Neuronal stem cell (in vitro differentiated cells): ENCODE results near the gene VTI1A.

Source experiments
- DNase-seq: peaks from one replicate; pipeline ENCODE4 v3.0.0-alpha.2; 2013; ENCODE audit warnings: low spot score
- H2AFZ ChIP-seq: one replicate; pipeline ENCODE4 v1.6.1; 2013; ENCODE audit warnings: mild to moderate bottlenecking, low read length, inconsistent platforms
- H2AK5ac ChIP-seq: 2 replicates; pipeline ENCODE4 v1.6.1; 2013; ENCODE audit warnings: low read depth, mild to moderate bottlenecking, inconsistent platforms, low read length, moderate library complexity, mixed read lengths
- H2BK120ac ChIP-seq: 2 replicates; pipeline ENCODE4 v1.6.1; 2013; ENCODE audit warnings: low read depth, mild to moderate bottlenecking, inconsistent platforms, low read length, moderate library complexity, mixed read lengths
- H2BK12ac ChIP-seq: one replicate; pipeline ENCODE4 v1.6.1; 2013; ENCODE audit warnings: low read length, inconsistent platforms
- H2BK15ac ChIP-seq: 2 replicates; pipeline ENCODE4 v1.6.1; 2013; ENCODE audit warnings: mild to moderate bottlenecking, low read length, inconsistent platforms, mixed read lengths
- H2BK5ac ChIP-seq: one replicate; pipeline ENCODE4 v1.6.1; 2013; ENCODE audit warnings: inconsistent platforms, mild to moderate bottlenecking, low read length, moderate library complexity
- H3K14ac ChIP-seq: one replicate; pipeline ENCODE4 v1.6.1; 2013; ENCODE audit warnings: low read length, inconsistent platforms
- H3K18ac ChIP-seq: 2 replicates; pipeline ENCODE4 v1.6.1; 2013; ENCODE audit warnings: low read length, inconsistent platforms
- H3K23ac ChIP-seq: 2 replicates; pipeline ENCODE4 v1.6.1; 2013; ENCODE audit warnings: low read depth, mild to moderate bottlenecking, mixed read lengths, low read length, inconsistent platforms; ENCODE audit not compliant: poor library complexity
- H3K27ac ChIP-seq: replicated peaks from 3 replicates; pipeline ENCODE4 v1.5.1; 2013; ENCODE audit warnings: low read length, inconsistent platforms
- H3K27me3 ChIP-seq, 3 experiments: 2 replicates each; pipeline ENCODE4 v1.6.1; 2013; ENCODE audit warnings: low read length in 3 of 3, mild to moderate bottlenecking in 2 of 3, inconsistent platforms in 1 of 3, low read depth in 1 of 3, mixed read lengths in 1 of 3, moderate library complexity in 1 of 3; ENCODE audit not compliant: control insufficient read depth in 3 of 3, insufficient read depth in 3 of 3
- H3K36me3 ChIP-seq, 2 donors: replicated peaks in 1 of 2; 2 replicates each; pipeline ENCODE4 v1.6.1; 2013; ENCODE audit warnings: low read length in 2 of 2; ENCODE audit not compliant: control insufficient read depth in 2 of 2, insufficient read depth in 2 of 2
- H3K4ac ChIP-seq: 2 replicates; pipeline ENCODE4 v1.6.1; 2013; ENCODE audit warnings: inconsistent platforms, mild to moderate bottlenecking, low read length, moderate library complexity
- H3K4me1 ChIP-seq, 2 donors: 1 replicate in 1 of 2; 2 replicates in 1 of 2; pipeline ENCODE4 v1.6.1; 2013; ENCODE audit warnings: low read length in 2 of 2, low read depth in 1 of 2; ENCODE audit not compliant: control insufficient read depth in 2 of 2, insufficient read depth in 1 of 2
- H3K4me2 ChIP-seq: one replicate; pipeline ENCODE4 v1.6.1; 2013; ENCODE audit warnings: mild to moderate bottlenecking, low read length, inconsistent platforms; ENCODE audit not compliant: insufficient read depth, poor library complexity, severe bottlenecking
- H3K4me3 ChIP-seq, 2 donors: 2 replicates each; pipeline ENCODE4 v1.5.1; 2013; ENCODE audit warnings: low read length in 2 of 2, mild to moderate bottlenecking in 2 of 2, inconsistent platforms in 1 of 2, moderate library complexity in 1 of 2
- H3K79me1 ChIP-seq: one replicate; pipeline ENCODE4 v1.6.1; 2013; ENCODE audit warnings: low read depth, mild to moderate bottlenecking, inconsistent platforms, low read length, moderate library complexity
- H3K9ac ChIP-seq: one replicate; pipeline ENCODE4 v1.6.1; 2013; ENCODE audit warnings: mild to moderate bottlenecking, low read depth, low read length, inconsistent platforms; ENCODE audit not compliant: poor library complexity
- H3K9me3 ChIP-seq, 2 donors: replicated peaks in 1 of 2; 2 replicates each; pipeline versions ENCODE3 to v1.6.1; 2013; ENCODE audit warnings: low read length in 2 of 2, mild to moderate bottlenecking in 2 of 2, inconsistent platforms in 1 of 2, low read depth in 1 of 2, mixed read lengths in 1 of 2, moderate library complexity in 1 of 2; ENCODE audit not compliant: control insufficient read depth in 2 of 2, insufficient read depth in 1 of 2
- H4K8ac ChIP-seq: one replicate; pipeline ENCODE4 v1.6.1; 2013; ENCODE audit warnings: low read depth, mild to moderate bottlenecking, inconsistent platforms, low read length, moderate library complexity
- H4K91ac ChIP-seq: one replicate; pipeline ENCODE4 v1.6.1; 2013; ENCODE audit warnings: low read length, low read depth, mild to moderate bottlenecking, inconsistent platforms; ENCODE audit not compliant: poor library complexity
- WGBS, 2 donors: extraction: QIAGEN DNeasy Blood & Tissue Kit; methylation state at CpG; one replicate each; pipeline ENCODE4 v1.1.7; 2013; ENCODE audit warnings: missing lambda C conversion rate in 2 of 2, mixed read lengths in 1 of 2; ENCODE audit not compliant: insufficient read length in 2 of 2, insufficient replicate concordance in 1 of 2; ENCODE audit errors: extremely low coverage in 2 of 2; 5-methylcytosine and 5-hydroxymethylcytosine counted together

The VTI1A gene

DNA sequence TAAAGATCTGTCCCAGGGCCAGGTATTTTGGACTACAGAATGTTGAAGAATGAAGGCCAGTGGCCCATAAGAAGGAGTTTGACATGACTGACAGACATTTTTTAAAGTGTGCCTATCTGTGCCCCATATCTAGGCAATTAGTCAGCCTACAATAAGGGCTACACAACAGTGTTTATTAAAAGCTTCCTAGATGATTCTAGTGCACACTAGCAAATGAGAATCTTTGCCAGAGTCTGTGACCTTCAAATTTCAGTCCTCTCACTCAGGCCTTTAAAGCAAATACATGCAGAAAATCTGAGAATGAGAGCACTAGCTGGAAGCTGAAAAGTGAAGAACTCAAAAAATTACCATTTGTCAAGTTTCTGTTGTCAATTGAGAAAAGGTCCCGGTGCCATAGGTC lies 208.7 kb downstream of the VTI1A start:
- peaks cover 0 to 2% of the 10 kb centered on the region in 2 donors for H3K9me3 ChIP-seq
- no peak overlapping the region for H3K18ac ChIP-seq
- peaks cover 9 to 12% of the 10 kb centered on the region in 2 donors for H3K4me1 ChIP-seq
- H3K79me1 ChIP-seq = no peaks in the 10 kb centered on the region
- no peak overlapping the region for H4K91ac ChIP-seq
- no peak overlapping the region for H2BK12ac ChIP-seq
- H3K23ac ChIP-seq = no peak overlapping the region
- H3K36me3 ChIP-seq = peaks cover 0 to 2% of the 10 kb centered on the region in 2 donors
- H2AK5ac ChIP-seq = no peak overlapping the region
- no peak overlapping the region for H2BK120ac ChIP-seq
- H2BK15ac ChIP-seq = no peak overlapping the region
- no peak overlapping the region for H3K27ac ChIP-seq
- no peak overlapping the region for H3K9ac ChIP-seq
- WGBS, 2 donors = no CpG with 5 or more reads among the region's 1 CpG
- no peak overlapping the region for H3K4me2 ChIP-seq
- H2AFZ ChIP-seq = no peak overlapping the region
- H4K8ac ChIP-seq = no peak overlapping the region
- no peak overlapping the region for H3K4me3 ChIP-seq
- no peaks in the 10 kb centered on the region for H3K27me3 ChIP-seq
- no peak for DNase-seq
- H2BK5ac ChIP-seq = no peak overlapping the region
- H3K14ac ChIP-seq = no peak overlapping the region
- H3K4ac ChIP-seq = no peak overlapping the region

DNA sequence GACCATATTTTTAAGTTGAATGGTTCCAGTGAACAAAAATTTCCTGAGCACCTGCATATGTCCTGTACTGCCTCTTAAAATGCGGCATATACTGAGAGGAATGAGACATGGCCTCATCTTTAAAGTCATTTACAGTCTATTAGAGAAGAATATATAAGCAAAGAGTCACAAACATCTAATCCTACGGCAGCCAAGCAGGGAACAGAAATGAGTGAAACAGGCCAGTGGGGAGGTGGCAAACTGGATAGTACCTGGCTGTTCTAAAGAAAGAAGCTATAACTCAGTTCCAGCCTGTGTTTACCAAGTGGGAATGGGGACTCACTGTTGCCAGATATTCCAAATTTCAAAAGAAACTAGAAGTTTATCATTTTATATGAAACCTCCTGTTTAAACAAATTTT lies 211.4 kb downstream of the VTI1A start:
- no peak overlapping the region for H3K23ac ChIP-seq
- no peak overlapping the region for H4K91ac ChIP-seq
- H2AFZ ChIP-seq = no peak overlapping the region
- H3K4me2 ChIP-seq = no peak overlapping the region
- peaks cover 0 to 4% of the 10 kb centered on the region in 2 donors for H3K9me3 ChIP-seq
- H3K14ac ChIP-seq = no peak overlapping the region
- no peak overlapping the region for H4K8ac ChIP-seq
- no peak overlapping the region for H3K4me3 ChIP-seq
- no peaks in the 10 kb centered on the region for H3K36me3 ChIP-seq
- no peak overlapping the region for H2BK5ac ChIP-seq
- no peak for DNase-seq
- no peak overlapping the region for H2BK12ac ChIP-seq
- no peaks in the 10 kb centered on the region for H3K79me1 ChIP-seq
- peak overlapping the region; percentile 91 for H3K27ac ChIP-seq
- H2BK15ac ChIP-seq = no peak overlapping the region
- no peak overlapping the region for H3K18ac ChIP-seq
- no CpG with 5 or more reads among the region's 2 CpGs for WGBS, 2 donors
- H3K4ac ChIP-seq = no peak overlapping the region
- H3K9ac ChIP-seq = no peak overlapping the region
- H3K27me3 ChIP-seq = no peaks in the 10 kb centered on the region
- H2BK120ac ChIP-seq = no peak overlapping the region
- H2AK5ac ChIP-seq = no peak overlapping the region
- H3K4me1 ChIP-seq = peaks cover 6 to 10% of the 10 kb centered on the region in 2 donors

DNA sequence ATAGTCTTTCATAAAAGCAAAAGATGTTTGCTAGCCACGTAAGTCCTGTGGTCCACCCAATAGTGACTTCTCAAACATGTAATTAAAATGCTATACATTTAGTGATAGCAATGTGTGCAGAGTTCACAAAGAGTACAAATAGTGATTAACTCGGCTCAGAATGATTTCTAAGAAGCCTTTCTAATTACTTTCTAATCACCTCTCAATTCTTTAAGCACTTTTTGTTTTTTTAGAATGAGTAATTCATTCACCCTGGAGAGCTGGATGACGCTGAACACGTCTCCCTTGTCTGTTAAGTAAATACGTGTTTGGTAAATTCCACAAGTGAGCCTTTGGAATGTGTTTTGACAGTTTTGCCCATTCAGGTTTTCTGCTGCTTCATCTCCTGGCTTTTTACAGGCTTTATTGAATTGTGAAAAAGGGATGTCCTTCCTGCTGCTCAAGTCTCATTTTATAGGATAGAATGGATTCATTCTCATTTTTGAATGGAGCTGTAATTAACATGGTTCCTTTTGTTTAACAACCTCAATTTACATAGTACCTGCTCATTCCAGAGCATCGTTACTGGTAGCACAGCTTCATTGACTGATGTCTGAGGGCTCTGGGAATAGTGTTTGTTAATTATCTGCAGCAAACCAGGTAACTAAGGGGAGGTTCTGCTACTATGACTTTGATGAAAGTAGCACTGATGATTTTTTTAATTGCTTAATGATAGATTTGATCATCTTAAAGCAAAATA lies 212.1 kb downstream of the VTI1A start:
- peak; percentile 68 for DNase-seq
- peaks cover 0 to 4% of the 10 kb centered on the region in 2 donors for H3K9me3 ChIP-seq
- no peak overlapping the region for H2BK5ac ChIP-seq
- H3K36me3 ChIP-seq = no peaks in the 10 kb centered on the region
- no peak overlapping the region for H2AFZ ChIP-seq
- no peaks in the 10 kb centered on the region for H3K27me3 ChIP-seq
- H2BK15ac ChIP-seq = no peak overlapping the region
- peaks cover 6 to 11% of the 10 kb centered on the region in 2 donors for H3K4me1 ChIP-seq
- H2BK120ac ChIP-seq = no peak overlapping the region
- WGBS, 2 donors = no CpG with 5 or more reads among the region's 6 CpGs
- no peak overlapping the region for H3K9ac ChIP-seq
- no peak overlapping the region for H3K18ac ChIP-seq
- H4K91ac ChIP-seq = no peak overlapping the region
- no peak overlapping the region for H3K23ac ChIP-seq
- no peak overlapping the region for H2BK12ac ChIP-seq
- no peak overlapping the region for H3K4me3 ChIP-seq
- H3K4me2 ChIP-seq = no peak overlapping the region
- no peak overlapping the region for H2AK5ac ChIP-seq
- peak overlapping the region; percentile 91 for H3K27ac ChIP-seq
- H3K79me1 ChIP-seq = no peaks in the 10 kb centered on the region
- H3K4ac ChIP-seq = no peak overlapping the region
- no peak overlapping the region for H4K8ac ChIP-seq
- no peak overlapping the region for H3K14ac ChIP-seq

GRCh38 chr10:112663234-112664125 lies 216.5 kb downstream of the VTI1A start:
- H3K4me2 ChIP-seq = no peak overlapping the region
- H2BK120ac ChIP-seq = no peak overlapping the region
- no peaks in the 10 kb centered on the region for H3K36me3 ChIP-seq
- peaks cover 6 to 7% of the 10 kb centered on the region in 2 donors for H3K4me1 ChIP-seq
- H3K18ac ChIP-seq = no peak overlapping the region
- H2BK5ac ChIP-seq = no peak overlapping the region
- peaks cover 0 to 4% of the 10 kb centered on the region in 2 donors for H3K9me3 ChIP-seq
- H4K8ac ChIP-seq = no peak overlapping the region
- H3K79me1 ChIP-seq = no peaks in the 10 kb centered on the region
- no CpG with 5 or more reads among the region's 6 CpGs for WGBS, 2 donors
- H3K27me3 ChIP-seq = no peaks in the 10 kb centered on the region
- H2AFZ ChIP-seq = no peak overlapping the region
- H3K14ac ChIP-seq = no peak overlapping the region
- no peak overlapping the region for H2BK12ac ChIP-seq
- H2BK15ac ChIP-seq = no peak overlapping the region
- DNase-seq = no peak
- H2AK5ac ChIP-seq = no peak overlapping the region
- H3K23ac ChIP-seq = no peak overlapping the region
- no peak overlapping the region for H3K27ac ChIP-seq
- H4K91ac ChIP-seq = no peak overlapping the region
- H3K4me3 ChIP-seq = no peak overlapping the region
- H3K9ac ChIP-seq = no peak overlapping the region
- no peak overlapping the region for H3K4ac ChIP-seq
